OCI-LY3 (cell line): ENCODE data around the gene KLHL41.

Experiments
- H2AFZ ChIP-seq: fragments of 200-600, 300-600 bp; shearing (Covaris generic); 2 replicates; pipeline ENCODE4 v1.6.0; 2014; ENCODE audit warnings: antibody characterized with exemption, low read depth, low read length
- H3K27ac ChIP-seq: fragments of 200-600, 300-600 bp; sonication (generic); 2 replicates; pipeline ENCODE4 v1.5.1; 2014; ENCODE audit warnings: mild to moderate bottlenecking, low read length, moderate library complexity, mixed read lengths
- H3K27me3 ChIP-seq: fragments of 200-600, 300-600 bp; sonication (generic); 2 replicates; pipeline ENCODE4 v1.6.1; 2014; ENCODE audit warnings: low read depth, low read length, mixed read lengths
- H3K36me3 ChIP-seq: fragments of 200-600, 300-600 bp; sonication (generic); replicated peaks from 2 replicates; pipeline ENCODE3; 2014; ENCODE audit warnings: low read depth, low read length, mixed read lengths
- H3K4me1 ChIP-seq: fragments of 300-600, 200-600 bp; sonication (generic); 2 replicates; pipeline ENCODE4 v1.6.1; 2014; ENCODE audit warnings: low read length, mixed read lengths
- H3K4me2 ChIP-seq: fragments of 200-600, 300-600 bp; sonication (generic); 2 replicates; pipeline ENCODE4 v1.6.1; 2014; ENCODE audit warnings: low read length, mixed read lengths
- H3K4me3 ChIP-seq: fragments of 300-600, 200-600 bp; sonication (generic); 2 replicates; pipeline ENCODE4 v1.5.1; 2014; ENCODE audit warnings: antibody characterized with exemption, mild to moderate bottlenecking, low read length, moderate library complexity
- H3K79me2 ChIP-seq: fragments of 300-600, 200-600 bp; shearing (Covaris generic); 2 replicates; pipeline ENCODE4 v1.6.1; 2014; ENCODE audit warnings: mild to moderate bottlenecking, low read length, mixed read lengths
- H3K9ac ChIP-seq: fragments of 300-600, 200-600 bp; shearing (Covaris generic); 2 replicates; pipeline ENCODE4 v1.6.0; 2014; ENCODE audit warnings: mild to moderate bottlenecking, low read length, moderate library complexity
- H3K9me3 ChIP-seq: fragments of 200-600, 300-600 bp; shearing (Covaris generic); 2 replicates; pipeline ENCODE4 v1.6.1; 2014; ENCODE audit warnings: low read length, mixed read lengths; ENCODE audit not compliant: insufficient read depth
- H4K20me1 ChIP-seq: fragments of 200-600, 300-600 bp; sonication (generic); 2 replicates; pipeline ENCODE4 v1.6.1; 2016; ENCODE audit warnings: low read length, mixed read lengths; ENCODE audit not compliant: insufficient read depth
- CTCF ChIP-seq: fragments of 200-600, 300-600 bp; sonication (generic); IDR thresholded peaks from 2 replicates; pipeline ENCODE4 v1.5.1; 2014; ENCODE audit warnings: antibody characterized with exemption, low read length, low read depth
- EZH2phosphoT487 ChIP-seq: fragments of 200-600 bp; shearing (Covaris generic); IDR thresholded peaks from 2 replicates; pipeline ENCODE4 v1.6.1; 2018; ENCODE audit warnings: antibody characterized with exemption, mixed run types, low read depth

The KLHL41 gene

GRCh38 chr2:169464882-169465281, 44.6 kb upstream of the KLHL41 start:
- no peak overlapping the region for H3K4me3 ChIP-seq
- no peak overlapping the region for H3K4me2 ChIP-seq
- no peaks in the 10 kb centered on the region for H3K79me2 ChIP-seq
- H4K20me1 ChIP-seq: no peaks in the 10 kb centered on the region
- H3K36me3 ChIP-seq: no peaks in the 10 kb centered on the region
- no peaks in the 10 kb centered on the region for H3K9me3 ChIP-seq
- TF ChIP-seq EZH2phosphoT487 (no peak), CTCF (no peak)
- no peaks in the 10 kb centered on the region for H3K4me1 ChIP-seq
- H2AFZ ChIP-seq: no peak overlapping the region
- no peak overlapping the region for H3K9ac ChIP-seq
- H3K27me3 ChIP-seq: no peaks in the 10 kb centered on the region
- H3K27ac ChIP-seq: no peak overlapping the region

GRCh38 chr2:169468841-169469240, 40.7 kb upstream of the KLHL41 start:
- Histone ChIP-seq H3K79me2 (no peaks in the 10 kb centered on the region), H3K4me2 (no peak overlapping the region), H3K9ac (no peak overlapping the region), H3K4me3 (no peak overlapping the region), H3K27me3 (no peaks in the 10 kb centered on the region), H4K20me1 (no peaks in the 10 kb centered on the region), H3K27ac (no peak overlapping the region), H3K9me3 (no peaks in the 10 kb centered on the region), H2AFZ (no peak overlapping the region), H3K36me3 (no peaks in the 10 kb centered on the region), H3K4me1 (no peaks in the 10 kb centered on the region)
- TF ChIP-seq EZH2phosphoT487 (no peak), CTCF (no peak)

DNA sequence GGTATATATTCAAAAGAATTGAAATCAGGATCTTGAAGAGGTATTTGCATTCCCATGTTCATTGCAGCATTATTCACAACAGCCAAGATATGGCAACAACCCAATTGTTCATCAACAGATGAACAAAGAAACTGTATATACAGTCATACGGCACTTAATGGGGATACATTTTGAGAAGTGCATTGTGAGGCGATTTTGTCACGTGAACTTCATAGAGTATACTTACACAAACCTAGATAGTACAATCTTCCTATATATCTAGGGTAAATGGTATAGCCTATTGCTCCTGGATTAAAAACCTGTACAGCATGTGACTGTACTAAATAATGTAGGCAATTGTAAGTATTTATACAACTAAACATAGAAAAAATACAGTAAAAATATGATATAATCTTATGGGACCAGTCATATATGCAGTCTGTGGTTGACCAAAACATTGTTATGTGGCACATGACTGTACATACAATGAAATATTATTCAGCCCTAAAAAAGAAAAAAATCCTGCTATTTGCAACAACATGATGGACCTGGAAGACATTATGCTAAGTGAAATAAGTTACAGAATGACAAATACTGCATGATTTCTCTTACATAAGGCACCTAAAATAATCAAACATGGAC, 39.4 kb upstream of the KLHL41 start:
- no peaks in the 10 kb centered on the region for H3K36me3 ChIP-seq
- no peak overlapping the region for H3K4me2 ChIP-seq
- H3K9ac ChIP-seq: no peak overlapping the region
- no peak overlapping the region for H2AFZ ChIP-seq
- H3K79me2 ChIP-seq: no peaks in the 10 kb centered on the region
- H3K27ac ChIP-seq: no peak overlapping the region
- H4K20me1 ChIP-seq: no peaks in the 10 kb centered on the region
- no peaks in the 10 kb centered on the region for H3K9me3 ChIP-seq
- TF ChIP-seq EZH2phosphoT487 (no peak), CTCF (no peak)
- no peaks in the 10 kb centered on the region for H3K4me1 ChIP-seq
- no peak overlapping the region for H3K4me3 ChIP-seq
- H3K27me3 ChIP-seq: no peaks in the 10 kb centered on the region

DNA sequence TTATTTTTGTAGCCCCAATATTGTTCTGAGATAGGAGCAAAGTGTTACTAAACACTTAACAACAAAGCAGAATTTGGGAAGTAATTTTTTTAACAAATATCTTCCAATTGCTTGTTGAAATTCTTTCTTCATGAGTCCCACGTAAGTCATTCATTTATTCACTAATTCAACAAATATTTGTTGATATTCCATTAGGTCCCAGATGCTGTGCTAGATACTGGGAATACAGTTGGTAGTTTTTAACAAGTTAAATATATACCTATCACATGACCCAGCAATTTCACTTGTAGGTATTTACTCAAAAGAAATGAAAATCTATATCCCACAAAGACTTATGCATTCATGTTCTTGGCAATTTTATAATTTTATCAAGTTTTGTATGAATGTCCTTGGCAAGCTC, 37.3 kb upstream of the KLHL41 start:
- TF ChIP-seq EZH2phosphoT487 (no peak), CTCF (no peak)
- H4K20me1 ChIP-seq: no peaks in the 10 kb centered on the region
- H3K27me3 ChIP-seq: no peaks in the 10 kb centered on the region
- no peak overlapping the region for H3K9ac ChIP-seq
- no peaks in the 10 kb centered on the region for H3K36me3 ChIP-seq
- H3K4me1 ChIP-seq: no peaks in the 10 kb centered on the region
- no peak overlapping the region for H3K4me2 ChIP-seq
- H2AFZ ChIP-seq: no peak overlapping the region
- H3K27ac ChIP-seq: no peak overlapping the region
- H3K79me2 ChIP-seq: no peaks in the 10 kb centered on the region
- H3K4me3 ChIP-seq: no peak overlapping the region
- H3K9me3 ChIP-seq: no peaks in the 10 kb centered on the region
